IPS-NIHi7 (cell line): ENCODE data around the gene BANK1.

Source experiments
- DNase-seq: peaks from one replicate; pipeline ENCODE4 v3.0.0; 2012; ENCODE audit warnings: mixed read lengths; ENCODE audit errors: extremely low spot score

BANK1 gene

GRCh38 chr4:102036016-102036415 is 245.5 kb downstream of the BANK1 start:
- DNase-seq, result no peak

- DNase-seq, result no peak
These were observed 246.3 kb downstream of the BANK1 start for GRCh38 chr4:102036619-102037376.

- no peak for DNase-seq
These were observed 247.0 kb downstream of the BANK1 start for GRCh38 chr4:102037566-102037965.

GRCh38 chr4:102042871-102043802 is 252.6 kb downstream of the BANK1 start:
- DNase-seq, result no peak

GRCh38 chr4:102047616-102048015 is 257.1 kb downstream of the BANK1 start:
- DNase-seq, result no peak

- no peak for DNase-seq
These were observed 265.3 kb downstream of the BANK1 start for GRCh38 chr4:102055805-102056204.

GRCh38 chr4:102057122-102057521 is 266.6 kb downstream of the BANK1 start:
- DNase-seq, result no peak

- no peak for DNase-seq
These were observed 270.6 kb downstream of the BANK1 start for GRCh38 chr4:102061133-102061532.

- DNase-seq, result no peak
These were observed 274.4 kb downstream of the BANK1 start for GRCh38 chr4:102064747-102065442.

- no peak for DNase-seq
These were observed 286.1 kb downstream of the BANK1 start for GRCh38 chr4:102076622-102077021.

- DNase-seq, result no peak
These were observed 289.7 kb downstream of the BANK1 start for GRCh38 chr4:102080184-102080583.

- no peak for DNase-seq
These were observed 299.5 kb downstream of the BANK1 start for GRCh38 chr4:102089850-102090621.

GRCh38 chr4:102091656-102092055 is 301.1 kb downstream of the BANK1 start:
- no peak for DNase-seq

GRCh38 chr4:102094481-102094880 is 304.0 kb downstream of the BANK1 start:
- DNase-seq, result no peak

- DNase-seq, result no peak
These were observed 312.8 kb downstream of the BANK1 start for GRCh38 chr4:102103368-102103767.

GRCh38 chr4:102104278-102104677 is 313.7 kb downstream of the BANK1 start:
- DNase-seq, result no peak

- DNase-seq, result no peak
These were observed 315.5 kb downstream of the BANK1 start for GRCh38 chr4:102105983-102106382.

- no peak for DNase-seq
These were observed 323.6 kb downstream of the BANK1 start for GRCh38 chr4:102114118-102114630.

- no peak for DNase-seq
These were observed 325.6 kb downstream of the BANK1 start for GRCh38 chr4:102116121-102116520.

- no peak for DNase-seq
These were observed 330.3 kb downstream of the BANK1 start for GRCh38 chr4:102120846-102121245.
